GM13977 (cell line): ENCODE data around the gene MRPL53.
A peak's percentile ranks its signal among the peaks of the same experiment; 100 is the strongest.

ENCODE experiments used
- DNase-seq: peaks from one replicate; pipeline ENCODE4 v3.0.0; 2012; ENCODE audit warnings: low spot score
- in situ Hi-C: fragments of 300-500 bp; cut with MboI; formaldehyde crosslinking; loops from one replicate; pipeline ENCODE4 v1.12.0; 2022; ENCODE audit warnings: low sequenced_read_pairs, low pct_unique_long_range_greater_than_20kb, mixed read lengths, inconsistent platforms; ENCODE audit not compliant: unreplicated experiment
- TF ChIP-seq, protein P1 (sequence below): IDR thresholded peaks from 2 replicates; pipeline ENCODE4 v1.5.1; 2012; ENCODE audit warnings: mild to moderate bottlenecking, control low read depth; ENCODE audit not compliant: insufficient read depth; ENCODE audit errors: extremely low read depth, missing control alignments

Gene MRPL53

DNA sequence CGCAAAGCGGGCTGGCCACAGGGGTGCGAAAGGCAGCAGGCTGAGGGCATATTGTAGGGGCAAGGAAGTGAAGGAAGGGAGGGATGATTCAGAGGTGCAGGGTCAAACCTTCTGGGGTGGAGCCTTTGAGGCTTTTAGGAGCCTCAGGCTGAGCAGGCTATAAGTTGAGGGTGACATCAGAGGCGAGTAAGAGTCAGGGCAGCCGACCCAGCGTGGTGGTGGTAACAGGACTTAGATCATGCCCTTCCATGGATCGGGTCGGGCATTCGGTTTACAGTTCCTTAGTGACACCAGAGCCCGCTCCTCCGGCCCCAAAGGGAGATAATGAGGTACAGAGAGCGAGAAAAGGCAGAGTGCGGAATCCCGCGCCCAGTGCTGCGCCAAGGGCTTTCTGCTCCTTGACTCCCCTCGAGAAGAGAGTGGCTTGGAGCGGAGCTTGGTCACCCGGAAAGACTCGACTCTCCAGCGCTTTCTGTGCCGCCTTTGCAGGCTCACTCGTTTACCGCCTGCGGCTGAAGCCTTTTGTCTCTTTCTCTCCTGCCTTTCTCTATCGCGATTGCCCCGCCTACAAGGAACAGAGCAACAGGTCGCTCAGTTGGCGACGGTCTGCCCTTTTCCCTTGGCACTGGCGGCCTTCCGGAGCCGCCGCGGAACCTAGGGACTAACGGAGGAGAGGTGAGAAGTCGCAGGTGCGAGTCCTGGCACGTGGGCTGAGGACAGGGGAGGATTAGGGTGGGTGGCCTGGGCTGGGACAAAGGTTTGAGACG is 26.2 kb upstream of the MRPL53 start:
- in situ Hi-C loops: loop anchor here (25.0 kb wide), 1 partner anchor 89 kb away; no protein-coding TSS in a partner anchor
- peak; percentile 56 for DNase-seq
- TF ChIP-seq, protein P1, sequence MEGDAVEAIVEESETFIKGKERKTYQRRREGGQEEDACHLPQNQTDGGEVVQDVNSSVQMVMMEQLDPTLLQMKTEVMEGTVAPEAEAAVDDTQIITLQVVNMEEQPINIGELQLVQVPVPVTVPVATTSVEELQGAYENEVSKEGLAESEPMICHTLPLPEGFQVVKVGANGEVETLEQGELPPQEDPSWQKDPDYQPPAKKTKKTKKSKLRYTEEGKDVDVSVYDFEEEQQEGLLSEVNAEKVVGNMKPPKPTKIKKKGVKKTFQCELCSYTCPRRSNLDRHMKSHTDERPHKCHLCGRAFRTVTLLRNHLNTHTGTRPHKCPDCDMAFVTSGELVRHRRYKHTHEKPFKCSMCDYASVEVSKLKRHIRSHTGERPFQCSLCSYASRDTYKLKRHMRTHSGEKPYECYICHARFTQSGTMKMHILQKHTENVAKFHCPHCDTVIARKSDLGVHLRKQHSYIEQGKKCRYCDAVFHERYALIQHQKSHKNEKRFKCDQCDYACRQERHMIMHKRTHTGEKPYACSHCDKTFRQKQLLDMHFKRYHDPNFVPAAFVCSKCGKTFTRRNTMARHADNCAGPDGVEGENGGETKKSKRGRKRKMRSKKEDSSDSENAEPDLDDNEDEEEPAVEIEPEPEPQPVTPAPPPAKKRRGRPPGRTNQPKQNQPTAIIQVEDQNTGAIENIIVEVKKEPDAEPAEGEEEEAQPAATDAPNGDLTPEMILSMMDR: no peak

DNA sequence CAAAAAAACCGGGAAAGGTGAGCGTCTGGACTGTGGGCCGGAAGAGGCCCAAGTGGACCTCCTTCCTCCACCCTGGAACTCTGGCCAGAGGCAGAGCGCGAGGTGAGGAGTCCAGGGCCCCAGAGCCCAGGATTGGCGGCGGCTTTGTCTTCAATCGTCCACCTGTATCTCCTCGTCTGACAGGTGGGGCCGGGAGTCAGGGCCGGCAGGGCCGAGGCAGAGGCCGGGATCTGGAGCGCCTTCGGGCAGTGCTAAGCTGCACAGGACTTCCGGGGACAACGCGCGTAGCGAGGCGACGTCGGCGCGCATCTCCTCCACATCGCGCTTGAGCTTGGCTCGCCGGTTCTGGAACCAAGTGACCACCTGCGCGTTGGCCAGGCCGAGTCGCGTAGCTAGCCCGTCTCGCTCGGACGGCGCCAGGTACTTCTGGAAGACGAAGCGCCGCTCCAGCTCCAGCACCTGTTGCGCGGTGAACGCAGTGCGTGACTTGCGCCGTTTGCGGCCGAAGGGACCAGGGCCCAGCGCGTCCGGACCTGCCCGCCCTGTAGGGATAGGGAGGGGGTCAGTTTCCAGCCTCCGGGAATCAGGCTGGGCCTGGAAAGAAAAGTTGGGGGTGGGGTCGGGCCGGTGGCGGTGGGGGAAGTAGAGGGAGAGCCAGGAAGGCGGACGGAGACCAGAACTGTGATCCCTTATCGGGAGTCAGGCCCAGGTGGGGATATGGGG is 25.5 kb upstream of the MRPL53 start:
- in situ Hi-C loops: loop anchor here (25.0 kb wide), 1 partner anchor 89 kb away; no protein-coding TSS in a partner anchor
- TF ChIP-seq, protein P1: no peak
- DNase-seq: no peak

DNA sequence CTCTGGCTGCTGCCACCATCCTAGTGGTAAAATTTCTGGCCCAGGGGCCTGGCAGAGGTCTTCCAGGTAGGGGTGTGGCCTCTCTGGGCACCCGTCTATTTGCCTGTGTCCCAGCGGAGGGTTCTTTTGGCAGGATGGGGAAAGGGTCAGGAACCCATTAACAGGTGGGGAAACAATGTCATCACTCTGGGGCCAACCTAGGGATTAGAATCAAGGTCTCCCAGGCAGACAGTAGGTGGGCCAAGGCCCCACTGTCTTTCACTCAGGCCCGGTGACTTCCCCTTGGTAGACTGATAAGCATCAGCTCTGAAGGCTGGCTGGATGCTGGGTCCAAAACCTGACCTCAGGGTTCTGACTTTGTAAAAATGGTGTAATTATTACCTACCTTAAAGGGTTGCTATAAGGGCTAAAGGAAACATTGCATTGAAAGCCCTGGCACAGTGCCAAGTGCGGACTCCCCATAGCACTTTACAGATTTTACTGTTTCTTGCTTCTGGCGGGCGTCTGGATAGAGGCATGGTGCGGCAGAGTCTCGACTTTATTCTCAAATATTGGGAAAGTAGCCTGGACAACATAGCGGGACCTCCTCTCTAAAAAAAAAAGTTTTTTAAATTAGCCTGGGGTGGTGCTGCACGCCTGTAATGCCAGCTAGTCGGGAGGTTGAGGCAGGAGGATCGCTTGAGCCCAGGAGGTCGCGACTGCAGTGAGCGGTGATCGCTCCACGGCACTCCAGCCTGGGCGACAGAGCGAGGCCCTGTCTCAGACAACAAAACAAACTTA is 24.7 kb upstream of the MRPL53 start:
- TF ChIP-seq, protein P1: no peak
- no peak for DNase-seq
- in situ Hi-C loops: loop anchor here (25.0 kb wide), 1 partner anchor 90 kb away; no protein-coding TSS in a partner anchor

DNA sequence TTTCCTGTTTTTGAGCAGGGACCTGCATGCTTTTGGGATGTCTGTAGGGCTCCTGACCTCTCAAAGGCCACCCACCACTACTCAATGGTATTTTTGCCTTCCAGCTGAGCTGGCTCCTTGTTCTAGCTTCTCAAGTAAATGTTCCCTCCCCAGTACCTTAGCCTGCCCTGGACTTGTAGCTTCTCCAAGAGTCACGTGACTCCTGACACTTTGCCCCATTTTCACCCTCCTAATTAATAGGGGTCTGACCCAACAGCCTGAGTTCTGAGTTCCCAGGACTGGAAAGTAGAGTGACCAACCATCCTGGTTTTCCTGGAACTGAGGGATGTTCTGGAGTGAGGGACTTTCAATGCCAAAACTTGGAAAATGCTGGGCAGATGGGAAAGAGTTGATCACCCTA is 23.0 kb upstream of the MRPL53 start:
- no peak for DNase-seq
- TF ChIP-seq, protein P1: no peak
- in situ Hi-C loops: loop anchor here (25.0 kb wide), 1 partner anchor 92 kb away; no protein-coding TSS in a partner anchor

DNA sequence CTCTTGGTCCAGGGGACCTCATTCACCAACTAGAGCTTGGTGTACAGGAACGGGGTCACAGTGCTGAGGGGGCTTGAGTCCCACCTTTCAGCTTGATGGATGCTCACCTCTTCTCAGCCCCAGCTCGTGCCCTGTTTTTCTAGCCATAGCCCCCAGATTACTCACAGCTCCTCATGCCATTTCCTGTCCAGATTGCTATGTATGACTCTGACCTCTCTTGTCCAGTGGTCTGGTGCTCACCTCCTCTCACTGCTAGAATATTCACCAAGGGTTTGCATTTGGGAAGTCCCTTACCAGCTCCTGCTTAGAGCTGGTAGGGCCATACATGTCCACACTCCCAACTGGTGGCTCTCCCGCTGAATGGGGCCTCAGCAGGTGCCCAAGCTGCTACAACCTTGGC is 21.1 kb upstream of the MRPL53 start:
- in situ Hi-C loops: loop anchor here (25.0 kb wide), 1 partner anchor 94 kb away; no protein-coding TSS in a partner anchor
- TF ChIP-seq, protein P1: no peak
- DNase-seq: no peak
